PC-3 (cell line): ENCODE data around the gene CFAP126.

Experiments used
- EZH2 ChIP-seq: fragments of 300-600 bp; sonication (generic); IDR thresholded peaks from one replicate; pipeline ENCODE4 v1.6.1; 2017; ENCODE audit warnings: antibody characterized with exemption, mild to moderate bottlenecking, low read length; ENCODE audit not compliant: unreplicated experiment
- EZH2phosphoT487 ChIP-seq: fragments of 300-600 bp; sonication (generic); IDR thresholded peaks from 2 replicates; pipeline ENCODE4 v1.6.1; 2018; ENCODE audit warnings: mild to moderate bottlenecking, antibody characterized with exemption, low read length, borderline replicate concordance
- TF ChIP-seq, protein P1 (sequence below): fragments of 300-600 bp; sonication (generic); conservative IDR thresholded peaks from 2 replicates; pipeline ENCODE4 v1.5.1; 2017; ENCODE audit warnings: antibody characterized with exemption, low read depth, mild to moderate bottlenecking, low read length

GRCh38 chr1:161342821-161343220, 24.9 kb downstream of the CFAP126 start:
- TF ChIP-seq, protein P1, sequence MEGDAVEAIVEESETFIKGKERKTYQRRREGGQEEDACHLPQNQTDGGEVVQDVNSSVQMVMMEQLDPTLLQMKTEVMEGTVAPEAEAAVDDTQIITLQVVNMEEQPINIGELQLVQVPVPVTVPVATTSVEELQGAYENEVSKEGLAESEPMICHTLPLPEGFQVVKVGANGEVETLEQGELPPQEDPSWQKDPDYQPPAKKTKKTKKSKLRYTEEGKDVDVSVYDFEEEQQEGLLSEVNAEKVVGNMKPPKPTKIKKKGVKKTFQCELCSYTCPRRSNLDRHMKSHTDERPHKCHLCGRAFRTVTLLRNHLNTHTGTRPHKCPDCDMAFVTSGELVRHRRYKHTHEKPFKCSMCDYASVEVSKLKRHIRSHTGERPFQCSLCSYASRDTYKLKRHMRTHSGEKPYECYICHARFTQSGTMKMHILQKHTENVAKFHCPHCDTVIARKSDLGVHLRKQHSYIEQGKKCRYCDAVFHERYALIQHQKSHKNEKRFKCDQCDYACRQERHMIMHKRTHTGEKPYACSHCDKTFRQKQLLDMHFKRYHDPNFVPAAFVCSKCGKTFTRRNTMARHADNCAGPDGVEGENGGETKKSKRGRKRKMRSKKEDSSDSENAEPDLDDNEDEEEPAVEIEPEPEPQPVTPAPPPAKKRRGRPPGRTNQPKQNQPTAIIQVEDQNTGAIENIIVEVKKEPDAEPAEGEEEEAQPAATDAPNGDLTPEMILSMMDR = no peak
- TF ChIP-seq EZH2 (no peak), EZH2phosphoT487 (no peak)
